K562 (cell line): ENCODE data around the gene MALRD1. TPM values are rescaled to one million over a fixed set of nuclear protein-coding genes. Genes with fewer than 3 reads are reported as not detected.

Experiments
- ATAC-seq: fragments of 200-7000 bp; cut with Tn5 transposase; 3 replicates; pipeline ENCODE4 v1.9.1; 2020; ENCODE audit warnings: moderate library complexity
- BruUV-seq: library from RNA; stranded (reverse); fragments of 400-500 nt; replicated peaks from 2 replicates; lab custom pipeline; 2021; lab: Mats Ljungman, UMichigan
- CTCF ChIA-PET: fragments of 300-600 bp; formaldehyde crosslinking; extraction: SDS; loops from one replicate; lab custom pipeline; 2021; ENCODE audit warnings: low intra/inter-chr PET ratio; lab: Yijun Ruan, JAX
- POLR2A ChIA-PET: fragments of 300-600, 350-650 bp; sonication (Branson Sonifier 250); formaldehyde crosslinking; extraction: SDS; loops from one replicate; lab custom pipeline; 2021; ENCODE audit warnings: antibody characterized with exemption, inconsistent platforms; lab: Yijun Ruan, JAX
- DNase-seq, 4 experiments: peaks; one replicate each; pipeline versions ENCODE4 v3.0.0 to v3.0.0-alpha.2; 2011 to 2018; ENCODE audit warnings: low spot score in 3 of 4, mixed read lengths in 3 of 4; ENCODE audit errors: extremely low read depth in 1 of 4
- FAIRE-seq: peaks from 2 replicates; lab custom pipeline; 2011; peaks lifted over from hg19 to GRCh38; lab: Jason Lieb, UNC
- H2AFZ ChIP-seq: 2 replicates; pipeline ENCODE4 v1.6.0; 2011; ENCODE audit warnings: low read depth, low read length, control low read depth, inconsistent platforms
- H3K27ac ChIP-seq: fragments of 200-600 bp; 3 replicates; pipeline ENCODE4 v1.8.0; 2011; ENCODE audit warnings: low read depth, mild to moderate bottlenecking, control low read depth, inconsistent platforms, low read length, moderate library complexity, mixed read lengths; ENCODE audit errors: extremely low read depth
- H3K27me3 ChIP-seq, 2 experiments: fragments of 300-600 bp in 1 of 2; 2 replicates in 1 of 2; 3 replicates in 1 of 2; pipeline versions ENCODE4 v1.6.0 to v1.8.0; 2011; ENCODE audit warnings: inconsistent platforms in 2 of 2, low read length in 2 of 2, mild to moderate bottlenecking in 1 of 2, mixed read lengths in 1 of 2, moderate library complexity in 1 of 2; ENCODE audit not compliant: control insufficient read depth in 2 of 2, insufficient read depth in 2 of 2
- H3K36me3 ChIP-seq: fragments of 300-600 bp; 3 replicates; pipeline ENCODE4 v1.8.0; 2011; ENCODE audit warnings: mild to moderate bottlenecking, low read length, inconsistent platforms; ENCODE audit not compliant: control insufficient read depth, insufficient read depth
- H3K4me1 ChIP-seq, 2 experiments: fragments of 200-600 bp in 1 of 2; replicated peaks in 1 of 2; 2 replicates in 1 of 2; 3 replicates in 1 of 2; pipeline versions ENCODE4 v1.5.1 to v1.8.0; 2011; ENCODE audit warnings: inconsistent platforms in 2 of 2, low read length in 2 of 2, mild to moderate bottlenecking in 1 of 2, mixed read lengths in 1 of 2, moderate library complexity in 1 of 2; ENCODE audit not compliant: control insufficient read depth in 2 of 2, insufficient read depth in 2 of 2
- H3K4me2 ChIP-seq: 2 replicates; pipeline ENCODE4 v1.6.1; 2011; ENCODE audit warnings: low read length, control low read depth, inconsistent platforms, mixed read lengths; ENCODE audit not compliant: insufficient read depth
- H3K4me3 ChIP-seq: fragments of 200-600 bp; sonication (generic), shearing (Covaris generic); 2 replicates; pipeline ENCODE4 v1.5.1; 2016; ENCODE audit warnings: control low read depth, inconsistent platforms
- H3K79me2 ChIP-seq: fragments of 200-600 bp; 3 replicates; pipeline ENCODE4 v1.8.0; 2011; ENCODE audit warnings: low read length, inconsistent platforms; ENCODE audit not compliant: control insufficient read depth, insufficient read depth
- H3K9ac ChIP-seq, 2 experiments: 2 replicates each; pipeline versions ENCODE4 v1.6.0 to v1.6.1; 2011; ENCODE audit warnings: low read depth in 2 of 2, low read length in 2 of 2, control low read depth in 1 of 2, inconsistent platforms in 1 of 2, mild to moderate bottlenecking in 1 of 2, mixed read lengths in 1 of 2; ENCODE audit not compliant: insufficient read depth in 1 of 2
- H3K9me1 ChIP-seq: one replicate; pipeline ENCODE4 v1.6.0; 2011; ENCODE audit warnings: inconsistent platforms, mild to moderate bottlenecking, low read length, moderate library complexity; ENCODE audit not compliant: control insufficient read depth, insufficient read depth
- H3K9me3 ChIP-seq: replicated peaks from 2 replicates; pipeline ENCODE4 v1.5.1; 2011; ENCODE audit warnings: low read depth, low read length, inconsistent platforms; ENCODE audit not compliant: control insufficient read depth, insufficient read depth
- H4K20me1 ChIP-seq: replicated peaks from 2 replicates; pipeline ENCODE4 v1.6.1; 2011; ENCODE audit warnings: low read length, inconsistent platforms, mixed read lengths; ENCODE audit not compliant: control insufficient read depth, insufficient read depth
- FIP1L1 ChIP-seq: fragments of 200-400 bp; formaldehyde crosslinking; IDR thresholded peaks from 2 replicates; pipeline ENCODE4 v1.6.1; 2018; ENCODE audit warnings: mild to moderate bottlenecking, low read depth, low read length; ENCODE audit not compliant: poor library complexity, severe bottlenecking
- FOSL1 ChIP-seq: fragments of 200-800 bp; sonication (Bioruptor generic); conservative IDR thresholded peaks from 2 replicates; pipeline ENCODE4 v1.6.1; 2016; ENCODE audit warnings: missing genetic modification characterization, missing compliant biosample characterization
- HNRNPK ChIP-seq: fragments of 200-400 bp; formaldehyde crosslinking; IDR thresholded peaks from one replicate; pipeline ENCODE4 v1.6.1; 2018; ENCODE audit warnings: mild to moderate bottlenecking, low read depth, low read length; ENCODE audit not compliant: poor library complexity, severe bottlenecking
- NFIC ChIP-seq: fragments of 450-650 bp; IDR thresholded peaks from 2 replicates; pipeline ENCODE4 v1.6.1; 2017; ENCODE audit warnings: mild to moderate bottlenecking, inconsistent platforms
- PCBP2 ChIP-seq: fragments of 200-400 bp; formaldehyde crosslinking; IDR thresholded peaks from 2 replicates; pipeline ENCODE4 v1.6.1; 2018; ENCODE audit warnings: low read length, low read depth, mild to moderate bottlenecking, moderate library complexity; ENCODE audit not compliant: poor library complexity, severe bottlenecking
- POLR3A ChIP-seq: IDR thresholded peaks from 2 replicates; pipeline ENCODE4 v1.6.1; 2011; ENCODE audit warnings: borderline replicate concordance, mild to moderate bottlenecking, moderate library complexity; ENCODE audit not compliant: insufficient read length, insufficient read depth; ENCODE audit errors: extremely low read depth
- SMC3 ChIP-seq: conservative IDR thresholded peaks from 2 replicates; pipeline ENCODE4 v1.6.1; 2011; ENCODE audit warnings: low read depth, low read length, improper control_type of control experiment; ENCODE audit not compliant: insufficient read depth
- ZBTB1 ChIP-seq: sonication (generic); formaldehyde crosslinking; IDR thresholded peaks from 2 replicates; pipeline ENCODE4 v1.8.1; 2023; ENCODE audit warnings: missing genetic modification reagents, low read depth, mild to moderate bottlenecking, borderline replicate concordance
- ZMIZ1 ChIP-seq, 2 experiments: fragments of 150-350 bp in 1 of 2; IDR thresholded peaks; 2 replicates each; pipeline ENCODE4 v1.6.1; 2012 to 2016; ENCODE audit warnings: low read depth in 2 of 2, low read length in 2 of 2, mild to moderate bottlenecking in 1 of 2, moderate library complexity in 1 of 2
- ZNF217 ChIP-seq: sonication (generic); formaldehyde crosslinking; IDR thresholded peaks from 2 replicates; pipeline ENCODE4 v1.8.0; 2022; ENCODE audit warnings: mild to moderate bottlenecking, missing genetic modification reagents
- ZNF316 ChIP-seq: fragments of 450-650 bp; IDR thresholded peaks from 2 replicates; pipeline ENCODE4 v1.6.1; 2016
- ZNF764 ChIP-seq: fragments of 250-450 bp; sonication (Bioruptor Pico); IDR thresholded peaks from 2 replicates; pipeline ENCODE4 v1.4.0; 2020; ENCODE audit warnings: low read depth, mild to moderate bottlenecking, moderate library complexity
- WGBS: fragments of 100-300 bp; shearing (Covaris generic); methylation state at CpG from one replicate; pipeline ENCODE4 v1.1.6; 2016; ENCODE audit warnings: low coverage, mixed read lengths; ENCODE audit not compliant: insufficient coverage; ENCODE audit errors: missing lambda C conversion rate; 5-methylcytosine and 5-hydroxymethylcytosine counted together
- in situ Hi-C: fragments of 300-500 bp; cut with MboI; formaldehyde crosslinking; loops from 4 replicates; pipeline ENCODE4 v1.15.0; 2018; ENCODE audit warnings: inconsistent platforms, mixed read lengths
- intact Hi-C: fragments of 100-400 bp; cut with micrococcal nuclease; formaldehyde crosslinking; loops from 2 replicates; pipeline ENCODE4 v1.14.2; 2022
- polyA plus RNA-seq, 8 experiments: library from polyadenylated mRNA; depleted of rRNA in 4 of 8; stranded (reverse) in 5 of 8; unstranded in 3 of 8; fragments of >200 nt; fragmentation: Nextera tagmentation in 2 of 8; fragmentation: Illumina TruSeq in 1 of 8; extraction: Ambion mirVana in 2 of 8; extraction: Trizol in 1 of 8; gene quantifications; 2 replicates each; pipeline versions ENCODE4 v1.2.1 to v1.2.3, GENCODE V29; 2011 to 2014; ENCODE audit warnings: inconsistent platforms in 1 of 8, missing spikeins in 1 of 8
- total RNA-seq, 7 experiments: library from RNA; depleted of rRNA in 6 of 7; stranded (reverse); fragments of >200 nt in 6 of 7; fragmentation: Illumina TruSeq in 2 of 7; extraction: Trizol in 2 of 7; gene quantifications; 2 replicates each; pipeline versions ENCODE4 v1.2.1 to v1.2.3, GENCODE V29; 2011 to 2021; ENCODE audit warnings: low replicate concordance in 1 of 7

The MALRD1 gene
- total and polyA plus RNA-seq, 9 of the 15 experiments (the other 6 are each of a cell fraction or from before 2014, with no cell fraction given): not detected

DNA sequence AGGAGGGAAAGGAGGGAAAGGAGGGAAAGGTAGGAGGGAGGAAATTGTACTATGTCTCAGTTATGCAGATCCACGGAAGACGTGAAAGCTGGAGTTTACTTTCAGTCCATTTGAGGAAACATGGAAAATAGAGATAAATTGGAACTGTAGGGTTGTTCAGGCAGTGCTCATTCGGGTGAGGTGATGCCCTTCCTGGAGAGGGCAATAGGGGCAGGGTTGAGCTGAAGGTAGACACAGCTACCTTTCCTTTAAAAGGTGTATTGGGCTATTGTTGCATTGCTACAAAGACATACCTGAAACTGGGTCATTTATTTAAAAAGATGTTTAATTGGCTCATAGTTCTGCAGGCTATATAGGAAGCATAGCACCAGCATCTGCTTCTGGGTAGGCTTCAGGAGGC lies 650.7 kb downstream of the MALRD1 start:
- H3K9me1 ChIP-seq: no peaks in the 10 kb centered on the region
- no peak overlapping the region for H3K27ac ChIP-seq
- in situ Hi-C loops (no loop called here), intact Hi-C loops (no loop called here)
- no peaks in the 10 kb centered on the region for H3K9me3 ChIP-seq
- H3K27me3 ChIP-seq: no peaks in the 10 kb centered on the region
- WGBS: 0% methylated on average over 3 of the region's 3 CpGs
- H3K9ac ChIP-seq: no peak overlapping the region
- no peak overlapping the region for H3K4me3 ChIP-seq
- no peaks in the 10 kb centered on the region for H4K20me1 ChIP-seq
- no peak for ATAC-seq
- no peak overlapping the region for H2AFZ ChIP-seq
- no peak for DNase-seq
- FAIRE-seq: no peak
- CTCF ChIA-PET: no interaction called here
- TF ChIP-seq SMC3 (no peak), ZNF217 (CRISPR knock-in tag) (no peak), ZNF764 (CRISPR knock-in tag) (no peak), NFIC (no peak), POLR3A (no peak)
- TF ChIP-seq, all 486 proteins: peak for 0
- Histone ChIP-seq H3K4me1 (no peaks in the 10 kb centered on the region), H3K4me2 (no peak overlapping the region), H3K36me3 (no peaks in the 10 kb centered on the region), H3K79me2 (no peaks in the 10 kb centered on the region)
- no TSS peak for BruUV-seq
- POLR2A ChIA-PET: no interaction called here

DNA sequence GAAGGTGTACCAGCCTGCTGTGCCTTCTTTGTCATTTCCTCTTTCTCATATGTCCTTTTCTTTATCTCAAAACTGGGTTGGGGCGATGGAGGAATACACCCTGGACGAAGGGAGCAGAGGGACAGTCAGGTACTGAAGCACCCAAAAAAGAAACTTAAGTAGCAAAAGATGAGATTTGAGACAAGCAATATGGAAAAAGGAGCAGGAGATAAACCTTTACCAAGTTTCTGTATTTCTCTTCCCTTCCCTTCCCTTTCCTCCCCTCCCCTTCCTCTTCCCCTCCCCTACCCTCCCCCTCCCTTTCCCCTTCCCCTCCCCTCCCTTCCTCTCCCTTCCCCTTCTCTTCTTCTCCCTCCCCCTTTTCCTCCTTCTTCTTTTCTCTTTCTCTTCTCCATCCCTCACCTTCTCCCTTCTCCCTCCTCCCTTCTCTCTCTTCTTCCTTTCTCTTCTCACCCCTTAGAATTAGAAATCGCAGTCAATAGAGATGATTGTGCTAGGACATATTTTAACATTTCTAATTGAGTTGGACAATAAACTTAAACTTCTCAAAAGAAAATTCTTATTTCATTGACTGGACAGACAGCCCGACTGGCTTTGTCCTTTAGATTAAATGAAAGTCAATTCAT lies 652.9 kb downstream of the MALRD1 start:
- H3K9me1 ChIP-seq: no peaks in the 10 kb centered on the region
- no peak overlapping the region for H2AFZ ChIP-seq
- H4K20me1 ChIP-seq: no peaks in the 10 kb centered on the region
- no peaks in the 10 kb centered on the region for H3K4me1 ChIP-seq
- H3K9ac ChIP-seq: no peak overlapping the region
- no peak overlapping the region for H3K27ac ChIP-seq
- intact Hi-C loops (no loop called here), in situ Hi-C loops (no loop called here)
- no peak overlapping the region for H3K4me2 ChIP-seq
- WGBS: 0% methylated on average over 4 of the region's 4 CpGs
- FAIRE-seq (no peak), ATAC-seq (no peak), DNase-seq (no peak)
- H3K79me2 ChIP-seq: no peaks in the 10 kb centered on the region
- POLR2A ChIA-PET: no interaction called here
- no TSS peak for BruUV-seq
- no peaks in the 10 kb centered on the region for H3K9me3 ChIP-seq
- CTCF ChIA-PET: no interaction called here
- no peak overlapping the region for H3K4me3 ChIP-seq
- no peaks in the 10 kb centered on the region for H3K36me3 ChIP-seq
- no peaks in the 10 kb centered on the region for H3K27me3 ChIP-seq
- no peak for TF ChIP-seq ZMIZ1 (IDR thresholded peaks at IDR 0.05; ENCODE audit: low read depth in 2 of 2, low read length in 2 of 2)
- peak; percentile 75 for TF ChIP-seq PCBP2
- TF ChIP-seq ZBTB1 (CRISPR knock-in tag): no peak
- TF ChIP-seq HNRNPK: peak; percentile 83
- no peak for TF ChIP-seq ZNF316
- TF ChIP-seq FOSL1 (tag): no peak
- no peak for TF ChIP-seq FIP1L1
